Activated CD8-positive, alpha-beta memory T cell treated with anti-CD3 and anti-CD28 coated beads for 48 hours (primary cell): Measurements from ENCODE around the gene ZNF609.

Experiments used
- DNase-seq, 3 experiments: peaks; one replicate each; pipeline ENCODE4 v3.0.0-alpha.2; 2020; ENCODE audit warnings: low read depth in 2 of 3, low spot score in 2 of 3

ZNF609 gene

GRCh38 chr15:64502551-64502950, 42.2 kb downstream of the ZNF609 start:
- DNase-seq = no peak

- DNase-seq = no peak
These were observed 42.8 kb downstream of the ZNF609 start for GRCh38 chr15:64503197-64503596.

GRCh38 chr15:64503640-64504039, 43.3 kb downstream of the ZNF609 start:
- DNase-seq = no peak

- DNase-seq = peak in 1 of 3 experiments; percentile 7
These were observed 47.0 kb downstream of the ZNF609 start for GRCh38 chr15:64507293-64507802.

GRCh38 chr15:64507845-64508244, 47.5 kb downstream of the ZNF609 start:
- DNase-seq = no peak

- DNase-seq = no peak
These were observed 53.4 kb downstream of the ZNF609 start for GRCh38 chr15:64513823-64514222.

- DNase-seq = no peak
These were observed 54.8 kb downstream of the ZNF609 start for GRCh38 chr15:64515196-64515595.

- no peak for DNase-seq
These were observed 55.4 kb downstream of the ZNF609 start for GRCh38 chr15:64515825-64516224.

GRCh38 chr15:64519897-64520296, 59.5 kb downstream of the ZNF609 start:
- DNase-seq = no peak

- DNase-seq = no peak
These were observed 60.8 kb downstream of the ZNF609 start for GRCh38 chr15:64521201-64521600.

GRCh38 chr15:64521726-64522164, 61.4 kb downstream of the ZNF609 start:
- DNase-seq = no peak

GRCh38 chr15:64522226-64522823, 61.9 kb downstream of the ZNF609 start:
- DNase-seq = no peak

GRCh38 chr15:64523240-64523639, 62.9 kb downstream of the ZNF609 start:
- no peak for DNase-seq

GRCh38 chr15:64524778-64525177, 64.4 kb downstream of the ZNF609 start:
- DNase-seq = no peak

- no peak for DNase-seq
These were observed 65.6 kb downstream of the ZNF609 start for GRCh38 chr15:64525828-64526530.

GRCh38 chr15:64527263-64527984, 67.0 kb downstream of the ZNF609 start:
- DNase-seq = no peak

- no peak for DNase-seq
These were observed 68.5 kb downstream of the ZNF609 start for GRCh38 chr15:64528871-64529270.

- no peak for DNase-seq
These were observed 70.1 kb downstream of the ZNF609 start for GRCh38 chr15:64530472-64530871.

GRCh38 chr15:64530918-64531317, 70.5 kb downstream of the ZNF609 start:
- DNase-seq = no peak

- DNase-seq = no peak
These were observed 72.3 kb downstream of the ZNF609 start for GRCh38 chr15:64532521-64533315.
